ENCODE measurements around the gene PATJ.

Gene PATJ

GRCh38 chr1:62040450-62040849 is 298.2 kb downstream of the PATJ start:
- no peak for FAIRE-seq
- no peak for DNase-seq (ENCODE audit: insufficient read length, low spot score)
- TF ChIP-seq POLR2AphosphoS5 (IDR thresholded peaks at IDR 0.05; ENCODE audit: low read depth, low read length) (no peak), PAX5 (IDR thresholded peaks at IDR 0.05; ENCODE audit: insufficient read depth, low read length, severe bottlenecking) (no peak), POU2F2 (IDR thresholded peaks at IDR 0.05; ENCODE audit: low read depth, low read length) (no peak), SPI1 (IDR thresholded peaks at IDR 0.05; ENCODE audit: low read depth, low read length) (no peak), TAF1 (IDR thresholded peaks at IDR 0.05; ENCODE audit: low read depth, low read length) (no peak), POLR2A (IDR thresholded peaks at IDR 0.05; ENCODE audit: low read depth, low read length) (no peak)

DNA sequence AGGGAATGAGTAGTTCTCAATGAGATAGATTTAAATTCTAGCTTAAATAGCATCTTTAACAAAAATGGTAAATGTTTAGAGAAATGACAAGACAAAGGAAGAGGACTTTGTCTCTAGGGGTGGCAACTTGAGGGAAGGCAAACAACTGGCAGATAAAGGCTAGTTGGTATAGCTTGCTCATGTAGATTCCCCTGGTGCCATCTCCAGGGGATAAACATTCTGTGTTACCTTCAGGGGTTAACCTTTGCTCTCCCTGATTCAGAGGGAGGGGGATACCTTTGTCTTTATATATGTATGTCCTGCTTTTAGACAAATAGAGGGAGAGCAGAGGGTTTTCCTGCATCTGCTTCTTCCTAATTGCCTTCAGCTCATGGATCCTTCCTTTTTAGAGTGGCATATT is 298.7 kb downstream of the PATJ start:
- no peak for DNase-seq (ENCODE audit: insufficient read length, low spot score)
- no peak for FAIRE-seq
- TF ChIP-seq POLR2A (IDR thresholded peaks at IDR 0.05; ENCODE audit: low read depth, low read length) = no peak
- no peak for TF ChIP-seq TAF1 (IDR thresholded peaks at IDR 0.05; ENCODE audit: low read depth, low read length)
- no peak for TF ChIP-seq SPI1 (IDR thresholded peaks at IDR 0.05; ENCODE audit: low read depth, low read length)
- no peak for TF ChIP-seq POLR2AphosphoS5 (IDR thresholded peaks at IDR 0.05; ENCODE audit: low read depth, low read length)
- TF ChIP-seq POU2F2 (IDR thresholded peaks at IDR 0.05; ENCODE audit: low read depth, low read length) = no peak
- no peak for TF ChIP-seq PAX5 (IDR thresholded peaks at IDR 0.05; ENCODE audit: insufficient read depth, low read length, severe bottlenecking)

- no peak for FAIRE-seq
- no peak for DNase-seq (ENCODE audit: insufficient read length, low spot score)
Observed at GRCh38 chr1:62043154-62043553, 300.9 kb downstream of the PATJ start.

DNA sequence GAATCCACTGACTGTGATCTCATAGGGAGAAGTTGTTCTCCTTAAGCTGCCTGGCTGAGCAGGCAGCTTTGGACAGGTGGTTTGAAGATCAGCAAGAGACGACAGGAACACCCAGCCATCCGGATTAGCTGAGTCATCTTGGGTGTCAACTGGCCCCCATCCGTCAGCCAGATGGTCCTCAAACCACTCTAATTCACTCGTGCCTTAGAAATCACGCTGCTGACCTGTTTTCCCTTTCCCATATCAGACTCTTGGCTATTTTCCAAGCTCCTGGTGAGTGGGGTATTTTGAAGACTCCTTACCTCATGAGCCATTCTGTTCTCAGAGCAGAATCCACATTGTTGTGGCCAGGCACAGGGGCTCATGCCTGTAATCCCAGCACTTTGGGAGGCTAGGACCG is 303.3 kb downstream of the PATJ start:
- DNase-seq (ENCODE audit: insufficient read length, low spot score) (no peak), FAIRE-seq (no peak)
- TF ChIP-seq TAF1 (IDR thresholded peaks at IDR 0.05; ENCODE audit: low read depth, low read length) = no peak
- TF ChIP-seq PAX5 (IDR thresholded peaks at IDR 0.05; ENCODE audit: insufficient read depth, low read length, severe bottlenecking) = no peak

More at GRCh38 chr1:62043154-62043553, 300.9 kb downstream of the PATJ start:
- no peak for TF ChIP-seq SPI1 (IDR thresholded peaks at IDR 0.05; ENCODE audit: low read depth, low read length)
- no peak for TF ChIP-seq TAF1 (IDR thresholded peaks at IDR 0.05; ENCODE audit: low read depth, low read length)
- no peak for TF ChIP-seq POLR2AphosphoS5 (IDR thresholded peaks at IDR 0.05; ENCODE audit: low read depth, low read length)
- TF ChIP-seq POLR2A (IDR thresholded peaks at IDR 0.05; ENCODE audit: low read depth, low read length) = no peak
- TF ChIP-seq PAX5 (IDR thresholded peaks at IDR 0.05; ENCODE audit: insufficient read depth, low read length, severe bottlenecking) = no peak
- no peak for TF ChIP-seq POU2F2 (IDR thresholded peaks at IDR 0.05; ENCODE audit: low read depth, low read length)

- no peak for DNase-seq (ENCODE audit: insufficient read length, low spot score)
- TF ChIP-seq POU2F2 (IDR thresholded peaks at IDR 0.05; ENCODE audit: low read depth, low read length) (no peak), PAX5 (IDR thresholded peaks at IDR 0.05; ENCODE audit: insufficient read depth, low read length, severe bottlenecking) (no peak)
- no peak for FAIRE-seq
Observed at GRCh38 chr1:62046927-62047326, 304.6 kb downstream of the PATJ start.

DNA sequence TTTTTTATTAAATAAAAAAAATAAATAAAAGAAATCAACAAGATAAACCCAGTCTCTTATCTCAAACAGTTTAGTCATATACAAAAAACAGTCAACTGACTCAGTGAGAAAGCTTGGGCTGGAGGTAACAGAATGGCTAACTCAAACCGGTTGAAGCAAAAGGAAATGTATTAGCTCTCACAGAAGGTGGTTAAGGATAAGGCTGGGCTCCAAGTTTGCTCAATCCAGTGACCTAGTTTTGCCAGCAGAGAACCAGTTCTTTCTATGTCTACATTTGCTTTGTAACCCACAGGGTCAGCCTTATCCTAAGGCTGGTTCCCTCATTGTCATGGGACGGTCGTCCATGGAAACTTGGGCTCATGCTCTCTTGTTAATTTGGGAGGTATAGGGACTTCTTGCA is 307.9 kb downstream of the PATJ start:
- no peak for FAIRE-seq

DNA sequence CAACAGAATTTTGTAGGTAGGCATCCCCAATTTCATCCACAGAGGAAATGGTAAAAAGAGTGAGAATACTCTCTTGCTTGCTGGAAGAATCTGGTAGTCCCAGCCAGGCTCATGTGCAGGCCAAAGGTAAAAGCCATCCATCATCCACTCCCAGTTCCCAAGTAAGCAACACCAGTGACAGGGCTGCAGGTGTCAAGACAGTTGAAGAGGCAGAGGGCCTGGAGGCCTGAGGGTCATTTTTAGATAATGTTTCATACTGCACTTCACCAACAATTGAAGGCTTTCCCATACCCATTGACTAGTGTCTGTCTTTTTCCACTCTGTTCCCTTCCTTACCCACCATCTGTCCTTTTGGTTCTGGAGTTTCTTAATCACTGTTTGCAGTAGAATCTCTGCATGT is 310.7 kb downstream of the PATJ start:
- no peak for FAIRE-seq
- DNase-seq (ENCODE audit: insufficient read length, low spot score) = no peak
- no peak for TF ChIP-seq TAF1 (IDR thresholded peaks at IDR 0.05; ENCODE audit: low read depth, low read length)
- TF ChIP-seq POU2F2 (IDR thresholded peaks at IDR 0.05; ENCODE audit: low read depth, low read length) = no peak
- no peak for TF ChIP-seq PAX5 (IDR thresholded peaks at IDR 0.05; ENCODE audit: insufficient read depth, low read length, severe bottlenecking)
- TF ChIP-seq POLR2AphosphoS5 (IDR thresholded peaks at IDR 0.05; ENCODE audit: low read depth, low read length) = no peak
- no peak for TF ChIP-seq POLR2A (IDR thresholded peaks at IDR 0.05; ENCODE audit: low read depth, low read length)
- TF ChIP-seq SPI1 (IDR thresholded peaks at IDR 0.05; ENCODE audit: low read depth, low read length) = no peak

More for the DNA sequence above, 307.9 kb downstream of the PATJ start:
- TF ChIP-seq POU2F2 (IDR thresholded peaks at IDR 0.05; ENCODE audit: low read depth, low read length) (no peak), TAF1 (IDR thresholded peaks at IDR 0.05; ENCODE audit: low read depth, low read length) (no peak), SPI1 (IDR thresholded peaks at IDR 0.05; ENCODE audit: low read depth, low read length) (no peak), PAX5 (IDR thresholded peaks at IDR 0.05; ENCODE audit: insufficient read depth, low read length, severe bottlenecking) (no peak)
- no peak for DNase-seq (ENCODE audit: insufficient read length, low spot score)

- TF ChIP-seq POLR2A (IDR thresholded peaks at IDR 0.05; ENCODE audit: low read depth, low read length) (no peak), POLR2AphosphoS5 (IDR thresholded peaks at IDR 0.05; ENCODE audit: low read depth, low read length) (no peak), TAF1 (IDR thresholded peaks at IDR 0.05; ENCODE audit: low read depth, low read length) (no peak), PAX5 (IDR thresholded peaks at IDR 0.05; ENCODE audit: insufficient read depth, low read length, severe bottlenecking) (no peak), POU2F2 (IDR thresholded peaks at IDR 0.05; ENCODE audit: low read depth, low read length) (no peak), SPI1 (IDR thresholded peaks at IDR 0.05; ENCODE audit: low read depth, low read length) (no peak)
- FAIRE-seq (no peak), DNase-seq (ENCODE audit: insufficient read length, low spot score) (no peak)
Observed at GRCh38 chr1:62054188-62054587, 311.9 kb downstream of the PATJ start.

- FAIRE-seq = no peak
- DNase-seq (ENCODE audit: insufficient read length, low spot score) = no peak
- TF ChIP-seq POLR2A (IDR thresholded peaks at IDR 0.05; ENCODE audit: low read depth, low read length) (no peak), SPI1 (IDR thresholded peaks at IDR 0.05; ENCODE audit: low read depth, low read length) (no peak), PAX5 (IDR thresholded peaks at IDR 0.05; ENCODE audit: insufficient read depth, low read length, severe bottlenecking) (no peak), POLR2AphosphoS5 (IDR thresholded peaks at IDR 0.05; ENCODE audit: low read depth, low read length) (no peak), TAF1 (IDR thresholded peaks at IDR 0.05; ENCODE audit: low read depth, low read length) (no peak), POU2F2 (IDR thresholded peaks at IDR 0.05; ENCODE audit: low read depth, low read length) (no peak)
Observed at GRCh38 chr1:62057230-62057629, 314.9 kb downstream of the PATJ start.

DNA sequence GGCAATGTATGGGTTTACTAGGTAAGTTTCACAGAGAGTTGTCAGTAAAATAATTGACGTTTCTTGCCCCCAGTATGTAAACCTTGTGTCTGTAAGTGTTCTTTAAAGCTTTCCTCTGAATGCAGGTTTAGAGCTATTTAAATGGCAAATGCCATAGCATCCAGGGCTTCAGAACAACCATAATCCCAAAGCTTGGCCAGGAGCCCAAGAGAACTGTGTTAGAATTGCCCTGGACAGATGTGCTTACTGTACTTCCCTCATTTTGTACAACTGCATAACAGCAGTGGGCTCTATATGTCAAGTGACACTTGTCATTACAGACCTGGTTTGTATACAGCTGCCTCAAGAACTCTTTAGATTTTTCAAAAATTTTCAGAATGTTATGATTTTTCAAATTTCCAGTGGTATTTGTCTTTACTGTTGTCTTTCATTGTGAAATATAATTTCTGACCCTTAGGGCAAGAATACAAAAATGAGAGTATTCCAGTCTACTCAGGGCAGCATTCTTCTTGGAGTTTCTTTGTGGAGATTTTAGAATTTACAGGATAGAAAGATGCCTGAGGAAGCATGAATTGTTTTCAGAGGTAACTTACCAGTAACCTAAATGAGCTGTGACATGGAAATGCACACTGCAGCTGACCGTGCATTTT is 315.5 kb downstream of the PATJ start:
- no peak for FAIRE-seq
- TF ChIP-seq POU2F2 (IDR thresholded peaks at IDR 0.05; ENCODE audit: low read depth, low read length) (no peak), PAX5 (IDR thresholded peaks at IDR 0.05; ENCODE audit: insufficient read depth, low read length, severe bottlenecking) (no peak), POLR2A (IDR thresholded peaks at IDR 0.05; ENCODE audit: low read depth, low read length) (no peak), SPI1 (IDR thresholded peaks at IDR 0.05; ENCODE audit: low read depth, low read length) (no peak), POLR2AphosphoS5 (IDR thresholded peaks at IDR 0.05; ENCODE audit: low read depth, low read length) (no peak), TAF1 (IDR thresholded peaks at IDR 0.05; ENCODE audit: low read depth, low read length) (no peak)

More for the DNA sequence above, 315.5 kb downstream of the PATJ start:
- DNase-seq (ENCODE audit: insufficient read length, low spot score) = no peak
